DOHH2 (cell line): ENCODE results near the gene SGTA.
A peak's percentile ranks its signal among the peaks of the same experiment; 100 is the strongest.

ENCODE experiments used
- H3F3A ChIP-seq: fragments of 200-600 bp; sonication (generic), shearing (Covaris generic); 2 replicates; pipeline ENCODE4 v1.6.0; 2016; ENCODE audit warnings: antibody characterized with exemption, mild to moderate bottlenecking; ENCODE audit not compliant: control insufficient read depth, insufficient read depth
- H3K27ac ChIP-seq: fragments of 200-600 bp; sonication (generic); 2 replicates; pipeline ENCODE4 v1.5.1; 2014; ENCODE audit warnings: low read depth, mild to moderate bottlenecking, low read length, moderate library complexity
- H3K27me3 ChIP-seq: fragments of 200-600 bp; sonication (generic); 2 replicates; pipeline ENCODE4 v1.6.1; 2014; ENCODE audit warnings: mild to moderate bottlenecking, low read length, mixed read lengths; ENCODE audit not compliant: control insufficient read depth
- H3K36me3 ChIP-seq: fragments of 200-600 bp; sonication (generic); 2 replicates; pipeline ENCODE4 v1.6.1; 2014; ENCODE audit warnings: mild to moderate bottlenecking, low read length, moderate library complexity, mixed read lengths; ENCODE audit not compliant: control insufficient read depth
- H3K4me1 ChIP-seq: fragments of 200-600 bp; sonication (generic); 2 replicates; pipeline ENCODE4 v1.6.1; 2014; ENCODE audit warnings: mild to moderate bottlenecking, low read length, mixed read lengths; ENCODE audit not compliant: control insufficient read depth
- H3K4me2 ChIP-seq: fragments of 200-600 bp; sonication (generic); 2 replicates; pipeline ENCODE4 v1.6.0; 2014; ENCODE audit warnings: mild to moderate bottlenecking, low read length, moderate library complexity
- H3K4me3 ChIP-seq: fragments of 200-600 bp; sonication (generic); 2 replicates; pipeline ENCODE4 v1.5.1; 2014; ENCODE audit warnings: mild to moderate bottlenecking, low read length, mixed read lengths
- H3K79me2 ChIP-seq: fragments of 200-600 bp; sonication (generic); 2 replicates; pipeline ENCODE4 v1.6.1; 2014; ENCODE audit warnings: mild to moderate bottlenecking, low read length, mixed read lengths; ENCODE audit not compliant: control insufficient read depth
- H3K9me2 ChIP-seq: fragments of 200-600 bp; sonication (generic); replicated peaks from 2 replicates; pipeline ENCODE4 v1.6.1; 2014; ENCODE audit warnings: mild to moderate bottlenecking, low read length, mixed read lengths; ENCODE audit not compliant: control insufficient read depth
- H3K9me3 ChIP-seq: fragments of 200-600 bp; sonication (generic); 2 replicates; pipeline ENCODE4 v1.6.1; 2014; ENCODE audit warnings: antibody characterized with exemption, low read length, mixed read lengths; ENCODE audit not compliant: control insufficient read depth, insufficient read depth
- H4K20me1 ChIP-seq: fragments of 200-600 bp; sonication (generic); 2 replicates; pipeline ENCODE4 v1.6.0; 2014; ENCODE audit warnings: low read depth, mild to moderate bottlenecking, antibody characterized with exemption, low read length, moderate library complexity; ENCODE audit not compliant: control insufficient read depth, insufficient read depth
- CTCF ChIP-seq: fragments of 200-600 bp; sonication (generic); IDR thresholded peaks from one replicate; pipeline ENCODE4 v1.5.1; 2014; ENCODE audit warnings: antibody characterized with exemption, mild to moderate bottlenecking, low read depth, low read length; ENCODE audit not compliant: poor library complexity, severe bottlenecking
- EZH2phosphoT487 ChIP-seq: fragments of 200-600 bp; sonication (generic); IDR thresholded peaks from 2 replicates; pipeline ENCODE4 v1.6.1; 2017; ENCODE audit warnings: borderline replicate concordance, mild to moderate bottlenecking, antibody characterized with exemption, low read length, moderate library complexity, mixed read lengths

The SGTA gene

DNA sequence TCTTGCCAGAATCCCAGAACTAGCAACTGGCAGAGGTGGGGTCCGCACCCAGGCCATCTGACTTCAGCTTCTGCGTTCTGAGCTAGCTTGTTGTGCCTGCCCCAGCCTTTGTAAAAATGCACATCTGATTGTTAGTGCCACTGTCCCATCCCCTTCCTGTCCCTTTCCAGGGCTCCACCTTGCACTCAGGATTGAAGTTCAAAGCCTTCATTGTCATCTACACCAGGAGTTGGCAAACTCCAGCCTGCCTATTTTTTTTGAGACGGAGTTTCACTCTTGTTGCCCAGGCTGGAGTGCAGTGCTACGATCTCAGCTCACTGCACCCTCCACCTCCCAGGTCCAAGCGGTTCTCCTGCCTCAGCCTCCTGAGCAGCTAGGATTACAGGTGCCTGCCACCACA lies 5.2 kb upstream of the SGTA start:
- Histone ChIP-seq H4K20me1 (peaks cover 14% of the 10 kb centered on the region; the same call in 1 of the 2 replicates), H3K9me3 (no peaks in the 10 kb centered on the region), H3K79me2 (peaks cover 82% of the 10 kb centered on the region), H3K4me1 (peaks cover 71% of the 10 kb centered on the region), H3F3A (peaks cover 5% of the 10 kb centered on the region), H3K9me2 (no peaks in the 10 kb centered on the region), H3K4me3 (no peak overlapping the region), H3K36me3 (peaks cover 58% of the 10 kb centered on the region), H3K27ac (no peak overlapping the region), H3K27me3 (no peaks in the 10 kb centered on the region), H3K4me2 (peak overlapping the region; percentile 83)
- TF ChIP-seq CTCF (no peak), EZH2phosphoT487 (no peak)

- H3K4me1 ChIP-seq, result peaks cover 65% of the 10 kb centered on the region
- peaks cover 5% of the 10 kb centered on the region for H3F3A ChIP-seq
- H3K79me2 ChIP-seq, result peaks cover 84% of the 10 kb centered on the region
- peak overlapping the region; percentile 83 for H3K4me2 ChIP-seq
- peaks cover 60% of the 10 kb centered on the region for H3K36me3 ChIP-seq
- H4K20me1 ChIP-seq, result peaks cover 15% of the 10 kb centered on the region; the same call in 1 of the 2 replicates
- no peaks in the 10 kb centered on the region for H3K27me3 ChIP-seq
- H3K4me3 ChIP-seq, result peak overlapping the region; percentile 32
- no peaks in the 10 kb centered on the region for H3K9me3 ChIP-seq
- H3K9me2 ChIP-seq, result no peaks in the 10 kb centered on the region
- no peak overlapping the region for H3K27ac ChIP-seq
- TF ChIP-seq EZH2phosphoT487, result no peak
- TF ChIP-seq CTCF, result no peak
Observed at GRCh38 chr19:2787115-2787514, 4.0 kb upstream of the SGTA start.

- peaks cover 59% of the 10 kb centered on the region for H3K36me3 ChIP-seq
- H3F3A ChIP-seq, result peaks cover 5% of the 10 kb centered on the region
- no peaks in the 10 kb centered on the region for H3K9me3 ChIP-seq
- no peaks in the 10 kb centered on the region for H3K27me3 ChIP-seq
- peaks cover 84% of the 10 kb centered on the region for H3K79me2 ChIP-seq
- peaks cover 26% of the 10 kb centered on the region for H4K20me1 ChIP-seq
- no peaks in the 10 kb centered on the region for H3K9me2 ChIP-seq
- H3K27ac ChIP-seq, result peak within 1 kb of the TSS; percentile 81
- peaks cover 68% of the 10 kb centered on the region for H3K4me1 ChIP-seq
- TF ChIP-seq CTCF (no peak), EZH2phosphoT487 (no peak)
- H3K4me2 ChIP-seq, result peak within 1 kb of the TSS; percentile 93
- H3K4me3 ChIP-seq, result peak within 1 kb of the TSS; percentile 97
Observed at GRCh38 chr19:2785244-2785997, 2.3 kb upstream of the SGTA start, which contains the start of gene THOP1. TSS of gene THOP1 (plus strand) at chr19:2785503. CDS start at chr19:2785663, 160 bp downstream.
